NCI-H510A treated with DMSO at 0.1 percent for 48 hours (cell line): ENCODE results near the gene STX5.
A peak's percentile ranks its signal among the peaks of the same experiment; 100 is the strongest.

ENCODE experiments used
- DNase-seq: peaks from one replicate; lab custom pipeline; 2025; lab: John Stamatoyannopoulos, UW

Gene STX5

DNA sequence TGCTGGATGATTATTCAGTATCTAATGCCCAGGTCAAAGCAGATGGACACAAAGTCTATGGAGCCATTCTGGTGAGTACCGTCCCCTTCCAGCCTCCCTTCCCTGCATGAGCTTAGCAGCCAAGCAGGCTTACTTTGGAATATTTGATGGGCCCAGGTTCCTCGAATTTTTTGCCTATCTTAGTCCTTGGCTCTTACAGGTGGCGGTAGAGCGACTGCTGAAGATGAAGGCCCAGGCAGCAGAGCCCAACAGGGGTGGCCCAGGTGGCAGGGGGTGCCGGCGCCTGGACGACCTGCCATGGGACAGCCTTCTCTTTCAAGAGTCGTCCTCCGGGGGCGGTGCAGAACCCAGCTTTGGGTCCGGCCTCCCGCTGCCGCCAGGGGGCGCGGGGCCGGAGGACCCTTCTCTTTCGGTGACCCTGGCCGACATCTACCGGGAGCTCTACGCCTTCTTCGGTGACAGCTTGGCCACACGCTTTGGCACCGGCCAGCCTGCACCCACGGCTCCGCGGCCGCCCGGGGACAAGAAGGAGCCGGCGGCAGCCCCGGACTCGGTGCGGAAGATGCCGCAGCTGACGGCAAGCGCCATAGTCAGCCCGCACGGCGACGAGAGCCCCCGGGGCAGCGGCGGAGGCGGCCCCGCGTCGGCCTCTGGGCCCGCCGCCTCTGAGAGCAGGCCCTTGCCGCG lies 45.4 kb downstream of the STX5 start:
- peak; percentile 70 for DNase-seq

- no peak for DNase-seq
Measured at GRCh38 chr11:62782753-62783152, 49.1 kb downstream of the STX5 start.

- no peak for DNase-seq
Measured at GRCh38 chr11:62778441-62778840, 53.4 kb downstream of the STX5 start.

GRCh38 chr11:62777389-62777788 lies 54.5 kb downstream of the STX5 start:
- no peak for DNase-seq

- no peak for DNase-seq
Measured at GRCh38 chr11:62775646-62776045, 56.2 kb downstream of the STX5 start.

DNA sequence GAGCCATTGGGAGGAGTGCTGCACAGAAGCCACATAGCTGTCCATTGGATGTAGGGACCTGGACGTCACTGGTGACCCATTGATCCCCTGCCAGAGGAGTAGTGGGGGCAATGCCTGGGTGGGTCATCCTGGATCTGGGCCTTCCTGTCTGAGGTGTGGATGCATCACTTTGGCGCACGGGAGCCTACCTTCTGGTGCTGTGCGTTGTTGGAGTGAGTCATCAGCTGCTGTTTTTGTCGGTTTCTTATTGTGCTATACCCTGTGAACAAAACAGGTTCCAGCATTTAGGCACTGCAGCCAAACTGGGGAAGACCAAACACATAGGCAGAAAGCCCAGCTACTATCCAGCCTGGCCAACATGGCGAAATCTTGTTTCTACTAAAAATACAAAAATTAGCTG lies 57.4 kb downstream of the STX5 start:
- DNase-seq = no peak

DNA sequence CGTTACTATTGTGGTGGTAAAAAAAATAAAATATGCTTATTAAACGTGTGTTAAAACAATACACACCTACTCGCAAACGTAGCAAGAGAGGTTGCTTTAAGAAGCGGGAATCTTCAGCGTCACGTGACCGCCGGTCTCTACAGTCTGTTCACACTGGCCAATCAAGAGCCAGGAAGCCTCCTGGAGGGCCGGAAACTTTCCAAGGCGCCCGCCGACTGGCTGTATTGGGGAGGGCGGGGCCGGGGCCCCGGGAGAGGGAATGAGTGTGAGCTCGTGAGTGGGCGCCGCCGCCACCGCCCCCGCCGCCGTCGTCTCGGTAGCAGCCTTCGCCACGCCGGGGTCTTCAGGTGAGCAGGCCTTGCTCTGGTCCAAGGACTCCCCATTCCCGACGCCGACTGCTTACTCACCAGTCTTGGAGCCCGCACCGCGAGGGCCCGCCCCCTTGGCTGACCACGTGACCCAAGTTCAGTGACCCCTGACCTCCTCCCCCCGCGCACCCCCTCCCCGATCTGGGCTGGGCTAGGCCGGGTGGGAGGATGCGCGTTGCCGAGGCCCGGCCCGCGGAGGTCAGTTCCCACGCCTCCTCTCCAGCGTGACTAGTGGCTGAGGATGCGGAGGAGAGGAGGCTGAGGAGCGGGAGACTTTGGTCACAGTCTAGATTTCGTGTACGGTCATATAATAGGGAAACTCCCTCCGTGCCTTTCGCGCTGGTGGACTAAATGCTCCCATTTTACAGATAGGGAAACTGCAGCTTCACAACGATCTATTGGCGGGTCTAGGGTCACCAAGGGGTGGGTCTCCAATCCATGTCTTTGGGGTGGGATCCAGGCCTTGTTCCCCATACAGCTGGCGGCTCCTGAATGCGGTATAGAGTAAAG lies 60.5 kb downstream of the STX5 start, which contains the start of gene TAF6L:
TSS of gene TAF6L (plus strand) at position 253 of the 878 bp plus-strand sequence. CDS start 4,388 bp downstream, outside the sequence.
- DNase-seq = peak; percentile 95

GRCh38 chr11:62770778-62771143 lies 61.1 kb downstream of the STX5 start:
- no peak for DNase-seq

DNA sequence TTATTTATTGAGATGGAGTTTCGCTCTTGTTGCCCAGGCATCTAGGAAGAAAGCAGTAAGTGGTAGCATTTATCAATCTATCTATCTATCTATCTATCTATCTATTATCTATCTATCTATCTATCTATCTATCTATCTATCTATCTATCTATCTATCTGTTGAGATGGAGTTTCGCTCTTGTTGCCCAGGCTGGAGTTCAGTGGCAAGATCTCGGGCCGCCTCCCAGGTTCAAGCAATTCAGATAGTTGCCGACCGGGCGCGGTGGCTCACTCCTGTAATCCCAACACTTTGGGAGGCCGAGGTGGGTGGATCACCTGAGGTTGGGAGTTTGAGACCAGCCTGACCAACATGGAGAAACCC lies 71.0 kb downstream of the STX5 start:
- peak; percentile 10 for DNase-seq

DNA sequence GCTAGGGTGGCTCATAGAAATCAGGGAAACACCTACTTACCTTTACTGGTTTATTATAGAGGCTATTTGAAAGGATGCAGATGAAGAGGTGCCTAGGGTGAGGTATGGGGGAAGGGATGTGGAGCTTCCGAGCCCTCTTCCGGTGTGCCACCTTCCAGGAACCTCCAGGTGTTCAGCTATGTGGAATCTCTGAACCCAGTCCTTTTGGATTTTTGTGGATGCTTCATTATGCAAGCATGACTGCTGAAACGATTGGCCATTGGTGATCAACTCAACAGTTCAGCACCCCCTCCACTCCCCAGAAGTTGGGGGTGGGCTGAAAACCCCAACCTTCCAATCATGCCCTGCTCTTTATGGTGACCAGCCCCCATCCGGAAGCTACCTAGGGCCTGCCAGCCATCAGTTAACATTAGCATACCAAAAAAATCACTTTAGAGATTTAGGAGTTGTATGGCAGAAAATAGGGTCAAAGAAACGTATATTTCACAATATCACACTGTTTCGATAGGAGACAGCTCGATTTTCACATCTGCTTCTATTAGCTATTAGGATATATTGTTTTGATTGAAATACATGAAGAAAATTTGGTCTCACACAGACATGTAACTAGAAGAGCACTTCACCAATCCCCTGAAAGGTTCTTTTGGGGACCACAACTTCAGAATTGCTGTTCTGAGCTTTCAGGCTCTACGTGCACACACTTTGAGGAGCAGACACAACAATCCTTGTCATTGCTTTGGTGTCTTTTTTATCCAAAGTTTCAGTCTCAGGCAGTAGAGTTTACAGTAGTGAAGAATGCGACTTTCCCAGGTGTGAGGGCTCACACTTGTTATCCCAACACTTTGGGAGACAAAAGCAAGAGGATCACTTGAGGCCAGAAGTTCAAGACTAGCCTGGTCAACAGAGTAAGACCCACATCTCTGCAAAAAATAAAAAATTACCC lies 73.7 kb downstream of the STX5 start:
- DNase-seq = no peak
